ENCODE measurements around the gene LNPK.

GRCh38 chr2:175887776-175888175 is 114.3 kb downstream of the LNPK start:
- no peak for TF ChIP-seq POLR2AphosphoS5 (IDR thresholded peaks at IDR 0.05)
- TF ChIP-seq CTCF (IDR thresholded peaks at IDR 0.05; ENCODE audit: poor library complexity, severe bottlenecking), result no peak
